CD4-positive, alpha-beta T cell treated with Interleukin-6 for 4 hours (primary cell): Measurements from ENCODE around the gene KSR1.

ENCODE experiments used
- DNase-seq: peaks from one replicate; pipeline ENCODE4 v3.0.0-alpha.2; 2020; ENCODE audit warnings: mixed read lengths

Gene KSR1

DNA sequence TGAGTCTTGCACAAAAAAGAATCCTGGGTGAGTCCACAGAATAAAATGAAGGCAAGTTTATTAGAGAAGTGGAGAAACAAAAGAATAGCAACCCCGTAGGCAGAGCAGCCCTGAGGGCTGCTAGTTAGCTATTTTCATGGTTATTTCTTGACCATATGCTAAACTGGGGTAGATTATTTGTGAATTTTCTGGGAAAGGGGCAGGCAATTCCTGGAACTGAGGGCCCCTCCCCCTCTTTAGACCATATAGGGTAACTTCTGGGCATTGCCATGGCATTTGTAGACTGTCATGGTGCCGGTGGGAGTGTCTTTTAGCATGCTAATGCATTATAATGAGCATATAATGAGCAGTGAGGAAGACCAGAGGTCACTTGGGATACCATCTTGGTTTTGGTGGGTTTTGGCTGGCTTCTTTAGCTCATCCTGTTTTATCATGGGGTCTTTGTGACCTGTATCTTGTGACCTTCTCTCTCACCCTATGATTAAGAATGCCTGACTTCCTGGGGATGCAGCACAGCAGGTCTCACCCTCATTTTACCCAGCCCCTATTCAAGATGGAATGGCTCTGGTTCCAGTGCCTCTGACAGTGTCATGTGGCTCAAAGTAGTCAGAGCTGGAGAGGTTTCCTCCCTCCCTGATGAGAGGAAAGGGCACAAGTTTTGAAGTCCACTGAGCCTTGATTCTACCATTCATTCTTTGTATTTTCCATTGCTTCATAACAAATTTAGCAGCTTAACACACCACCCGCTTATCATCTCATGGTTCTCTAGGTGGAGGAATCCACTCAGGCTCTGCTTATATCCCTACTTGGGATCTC, 119.1 kb downstream of the KSR1 start:
- DNase-seq = no peak

DNA sequence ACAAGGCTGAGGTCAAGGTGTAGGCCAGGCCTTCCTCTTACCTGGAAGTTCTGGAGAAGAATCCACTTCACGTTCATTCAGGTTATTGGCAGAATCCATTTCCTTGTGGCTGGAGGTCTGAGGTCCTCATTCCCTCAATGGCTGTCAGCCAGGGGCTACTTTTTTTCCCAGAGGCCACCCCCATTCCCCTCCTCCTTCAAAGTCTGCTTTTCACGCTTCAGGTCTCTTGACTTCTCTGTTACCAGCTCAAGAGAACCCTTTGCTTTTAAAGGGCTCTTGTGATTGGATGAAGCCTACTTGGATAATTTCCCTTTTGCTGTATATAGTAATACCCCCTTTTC, 119.6 kb downstream of the KSR1 start:
- DNase-seq = no peak

GRCh38 chr17:27576477-27577083, 120.3 kb downstream of the KSR1 start:
- DNase-seq = no peak

DNA sequence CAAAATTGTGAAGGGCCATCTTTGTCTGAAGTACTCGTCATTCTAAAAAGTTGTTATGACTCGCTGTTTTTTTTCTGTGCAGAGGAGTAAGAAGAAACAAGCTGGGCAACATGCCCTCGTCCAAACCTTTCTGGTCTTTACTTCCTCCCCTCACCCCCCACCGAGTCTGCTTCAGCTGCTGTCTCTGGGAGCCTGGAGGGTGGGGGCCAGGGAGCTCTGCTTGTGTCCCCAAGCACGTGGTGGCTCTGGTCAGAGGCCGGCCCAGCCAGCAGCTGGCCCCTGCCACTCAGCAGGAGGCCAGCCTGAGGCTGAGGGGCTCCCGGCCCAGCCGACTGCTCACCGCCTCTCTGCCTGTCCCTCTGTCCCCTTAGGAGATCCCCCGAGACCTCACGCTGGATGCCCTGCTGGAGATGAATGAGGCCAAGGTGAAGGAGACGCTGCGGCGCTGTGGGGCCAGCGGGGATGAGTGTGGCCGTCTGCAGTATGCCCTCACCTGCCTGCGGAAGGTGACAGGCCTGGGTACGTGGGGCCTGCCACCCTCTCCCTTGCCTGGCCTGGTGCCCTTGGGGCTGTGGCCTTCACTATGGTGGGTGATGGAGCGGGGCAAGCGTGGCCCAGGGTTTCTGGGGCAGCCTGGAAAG, 121.0 kb downstream of the KSR1 start:
- no peak for DNase-seq

DNA sequence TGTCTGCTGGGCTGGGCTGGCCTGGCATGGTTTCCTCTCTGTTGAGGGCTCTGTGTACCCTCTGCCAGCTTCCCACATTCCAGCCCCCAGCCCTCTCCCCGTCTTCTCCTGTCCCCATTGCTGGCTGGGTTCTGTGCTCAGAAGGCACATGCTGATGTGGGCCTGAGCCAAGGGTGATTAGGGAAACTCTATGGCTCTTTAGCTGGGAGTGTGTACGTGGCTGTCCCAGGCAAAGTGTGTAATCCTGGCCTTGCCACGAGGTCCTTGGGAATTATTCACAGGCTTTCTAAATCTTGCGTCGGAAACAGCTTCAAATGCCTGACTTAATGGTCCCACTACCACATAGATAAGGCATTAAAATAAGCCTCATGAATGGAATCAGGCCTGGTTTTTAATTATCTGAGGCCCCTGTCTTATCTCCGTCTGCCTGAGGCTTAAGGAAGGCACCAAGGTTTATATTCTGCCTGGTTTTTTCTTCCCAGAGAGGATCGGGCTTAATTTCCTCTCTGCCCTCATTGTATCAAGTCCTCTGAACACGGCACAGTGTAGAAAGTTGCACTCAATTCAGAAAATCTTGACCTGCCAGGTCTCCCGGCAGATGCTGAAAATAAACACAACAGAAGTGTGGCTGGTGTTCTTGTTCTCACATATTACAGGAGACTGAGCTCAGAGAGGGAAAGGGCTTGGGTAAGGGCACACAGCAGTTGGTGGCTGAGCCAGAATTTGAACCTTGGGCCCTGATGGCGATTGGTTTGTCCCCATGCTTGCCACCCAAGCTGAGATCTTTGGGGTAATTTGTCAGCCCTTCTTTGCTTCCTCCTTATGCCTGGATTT, 121.9 kb downstream of the KSR1 start:
- DNase-seq = no peak

DNA sequence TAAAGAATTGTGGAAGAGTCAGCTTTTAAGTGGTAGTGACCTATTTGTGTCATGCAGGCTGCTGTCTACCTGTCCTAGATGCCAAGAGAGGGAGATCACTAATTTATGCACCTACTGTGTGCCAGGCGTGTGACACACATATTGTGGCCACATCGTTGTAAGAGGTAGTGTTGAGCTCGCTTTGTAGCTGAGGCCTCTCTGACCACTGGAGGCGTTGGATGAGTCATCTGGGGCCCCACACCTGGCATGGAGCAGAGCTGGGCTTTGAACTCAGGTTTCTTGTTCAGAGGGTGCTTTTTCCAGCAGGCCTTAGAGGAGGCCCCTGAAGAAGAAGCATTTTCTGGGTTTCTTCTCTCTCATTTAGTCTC, 122.5 kb downstream of the KSR1 start:
- peak; percentile 28 for DNase-seq

GRCh38 chr17:27579304-27579703, 123.1 kb downstream of the KSR1 start:
- no peak for DNase-seq

GRCh38 chr17:27579897-27580321, 123.7 kb downstream of the KSR1 start:
- DNase-seq = no peak

DNA sequence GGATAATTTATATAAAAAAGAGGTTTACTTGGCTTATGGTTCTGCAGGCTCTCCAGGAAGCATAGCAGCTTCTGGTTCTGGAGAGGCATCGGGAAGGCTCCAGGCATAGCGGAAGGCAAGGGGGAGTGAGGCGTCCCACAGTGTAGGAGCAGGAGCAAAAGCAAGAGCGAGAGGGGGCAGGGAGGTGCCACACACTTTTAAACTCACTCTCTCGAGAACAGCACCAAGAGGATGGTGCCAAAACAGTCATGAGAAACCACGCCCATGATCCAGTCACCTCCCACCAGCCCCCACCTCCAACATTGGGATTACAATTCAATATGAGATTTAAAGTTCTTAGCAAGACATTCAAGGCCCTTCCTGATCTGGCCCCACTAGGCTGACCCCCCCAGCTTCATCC, 124.8 kb downstream of the KSR1 start:
- DNase-seq = no peak

DNA sequence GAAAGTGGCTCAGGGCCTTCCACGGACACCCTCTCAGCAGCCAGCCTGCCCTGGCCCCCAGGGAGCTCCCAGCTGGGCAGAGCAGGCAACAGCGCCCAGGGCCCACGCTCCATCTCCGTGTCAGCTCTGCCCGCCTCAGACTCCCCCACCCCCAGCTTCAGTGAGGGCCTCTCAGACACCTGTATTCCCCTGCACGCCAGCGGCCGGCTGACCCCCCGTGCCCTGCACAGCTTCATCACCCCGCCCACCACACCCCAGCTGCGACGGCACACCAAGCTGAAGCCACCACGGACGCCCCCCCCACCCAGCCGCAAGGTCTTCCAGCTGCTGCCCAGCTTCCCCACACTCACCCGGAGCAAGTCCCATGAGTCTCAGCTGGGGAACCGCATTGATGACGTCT, 126.4 kb downstream of the KSR1 start:
- no peak for DNase-seq

GRCh38 chr17:27585153-27585681, 129.0 kb downstream of the KSR1 start:
- DNase-seq = no peak

GRCh38 chr17:27585792-27586191, 129.5 kb downstream of the KSR1 start:
- no peak for DNase-seq

- DNase-seq = no peak
Measured at GRCh38 chr17:27586203-27586721, 130.0 kb downstream of the KSR1 start.

- no peak for DNase-seq
Measured at GRCh38 chr17:27588354-27588753, 132.1 kb downstream of the KSR1 start.

GRCh38 chr17:27590864-27591263, 134.6 kb downstream of the KSR1 start:
- no peak for DNase-seq

- no peak for DNase-seq
Measured at GRCh38 chr17:27591986-27592385, 135.7 kb downstream of the KSR1 start.

DNA sequence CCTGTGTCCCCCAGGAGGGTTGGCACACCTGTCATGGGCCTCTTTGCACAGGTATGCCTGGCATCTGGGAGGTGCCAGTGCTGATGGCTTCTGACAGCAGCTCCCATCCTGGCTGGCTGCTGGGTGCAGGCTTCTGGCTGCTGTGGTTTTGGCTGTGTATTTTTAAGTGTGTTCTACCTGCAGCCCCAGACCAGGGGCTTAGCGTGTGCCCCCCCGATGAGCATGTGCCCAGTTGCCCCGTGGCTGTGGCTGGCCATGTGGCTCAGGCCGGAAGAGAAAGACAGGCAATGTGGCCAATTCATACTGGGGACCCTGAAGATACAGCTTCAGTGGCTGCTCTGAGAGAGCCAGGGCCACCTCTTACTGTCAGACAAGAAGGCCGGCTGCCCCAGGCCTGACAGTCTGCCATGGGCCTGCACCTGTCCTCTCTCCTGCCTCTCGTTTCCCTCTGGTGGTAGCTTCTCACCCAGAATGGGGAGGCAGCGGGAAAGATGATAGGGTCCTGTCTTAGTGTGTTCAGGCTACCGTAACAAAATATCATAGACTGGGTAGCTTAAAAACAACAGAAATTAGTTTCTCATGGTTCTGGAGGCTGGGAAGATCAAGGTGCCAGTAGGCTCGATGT, 137.1 kb downstream of the KSR1 start:
- DNase-seq = no peak

DNA sequence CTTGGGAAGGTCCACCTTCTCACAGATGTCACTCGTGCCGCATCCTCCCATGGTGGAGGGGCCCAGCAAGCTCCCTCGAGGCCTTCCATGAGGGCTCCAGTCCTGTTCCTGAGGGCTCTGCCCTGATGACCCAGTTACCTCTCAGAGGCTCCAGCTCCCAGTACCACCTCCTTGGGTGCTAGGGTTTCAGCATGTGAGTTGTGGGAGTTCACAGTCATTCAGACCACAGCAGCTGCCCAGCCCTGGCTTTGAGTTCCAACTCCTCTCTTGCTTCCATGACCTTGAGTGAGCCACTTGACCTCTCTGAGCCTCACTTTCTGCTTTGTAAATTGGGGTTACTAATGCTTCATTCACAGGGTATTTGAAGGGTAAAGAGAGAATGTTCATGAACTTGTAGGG, 137.6 kb downstream of the KSR1 start:
- DNase-seq = no peak

DNA sequence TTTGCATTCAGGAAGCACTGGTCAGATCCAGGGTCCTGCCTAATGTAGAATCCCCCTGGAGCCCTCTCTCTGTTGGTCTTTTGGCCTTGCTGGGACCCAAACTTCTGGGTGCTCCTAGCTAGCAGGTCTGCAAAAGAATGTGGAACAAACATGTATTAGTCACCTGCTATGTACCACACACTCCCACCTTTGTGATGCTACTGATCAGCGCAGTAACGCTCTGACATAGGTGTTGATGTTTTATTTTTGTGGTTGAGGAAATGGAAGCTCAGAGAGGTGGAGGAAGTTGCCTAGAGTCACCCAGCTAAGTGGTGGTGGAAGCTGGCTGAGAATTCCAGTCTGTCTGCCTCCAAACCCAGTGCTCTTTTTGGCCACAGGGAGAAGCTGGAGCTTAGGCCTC, 139.0 kb downstream of the KSR1 start:
- DNase-seq = no peak

GRCh38 chr17:27596096-27596495, 139.8 kb downstream of the KSR1 start:
- DNase-seq = no peak

DNA sequence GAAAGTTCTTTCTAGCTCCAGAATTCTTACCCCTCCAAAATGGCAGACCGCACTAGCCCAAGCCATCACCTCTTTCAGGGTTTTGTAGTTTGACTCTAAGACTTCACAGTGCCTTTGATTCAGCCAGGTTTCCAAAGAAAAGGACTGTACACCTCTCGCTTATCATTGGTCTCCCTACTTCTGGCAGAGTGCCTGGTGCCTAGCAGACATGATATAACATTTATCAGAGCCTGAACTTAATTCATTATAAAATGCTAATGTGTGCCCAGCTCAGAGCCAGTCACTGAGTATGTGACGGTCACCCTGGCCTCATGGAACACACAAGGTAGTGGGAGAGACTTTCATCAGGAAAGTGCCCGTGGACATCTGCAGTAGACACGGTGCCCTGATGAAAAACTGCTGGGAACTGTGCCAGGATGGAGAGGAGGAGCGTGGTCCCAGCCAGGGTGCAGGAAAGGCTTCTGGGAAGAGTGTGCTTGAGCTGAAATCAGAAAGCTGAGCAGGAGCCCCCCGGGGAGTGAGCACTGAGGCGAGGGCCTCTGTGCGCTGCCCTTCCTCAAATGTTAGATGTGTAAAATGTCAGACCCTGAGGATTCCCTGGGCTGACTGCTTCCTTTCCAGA, 140.4 kb downstream of the KSR1 start:
- DNase-seq = no peak

DNA sequence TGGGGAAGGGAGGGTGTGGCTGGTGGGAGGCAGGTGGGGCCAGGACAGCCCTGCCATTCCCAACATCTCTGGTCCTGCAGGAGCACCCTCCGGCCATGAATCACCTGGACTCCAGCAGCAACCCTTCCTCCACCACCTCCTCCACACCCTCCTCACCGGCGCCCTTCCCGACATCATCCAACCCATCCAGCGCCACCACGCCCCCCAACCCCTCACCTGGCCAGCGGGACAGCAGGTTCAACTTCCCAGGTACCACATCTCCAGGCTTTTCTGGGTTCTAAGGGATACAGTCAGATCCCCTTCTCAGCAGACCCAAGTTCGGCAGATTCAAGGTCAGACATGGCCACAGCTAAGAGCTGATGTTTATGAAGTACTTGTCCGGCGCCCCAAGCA, 140.9 kb downstream of the KSR1 start:
- DNase-seq = no peak
